AG04449 (cell line): Measurements from ENCODE around the gene VAV2.

ENCODE experiments used
- CTCF ChIA-PET: fragments of 350-600 bp; formaldehyde crosslinking; extraction: SDS; loops from one replicate; lab custom pipeline; 2021; ENCODE audit warnings: antibody characterized with exemption; lab: Yijun Ruan, JAX
- POLR2A ChIA-PET: fragments of 400-600, 350-600 bp; formaldehyde crosslinking; extraction: SDS; loops from one replicate; lab custom pipeline; 2020; ENCODE audit warnings: antibody characterized with exemption, inconsistent platforms; lab: Yijun Ruan, JAX
- DNase-seq: peaks from one replicate; pipeline ENCODE4 v3.0.0-alpha.2; 2010; ENCODE audit warnings: low read depth, low spot score
- H3K4me3 ChIP-seq: 2 replicates; pipeline ENCODE4 v1.5.1; 2011; ENCODE audit warnings: low read depth, mild to moderate bottlenecking, control low read depth, low read length
- TF ChIP-seq, protein P1 (sequence below): IDR thresholded peaks from one replicate; pipeline ENCODE4 v1.5.1; 2011; ENCODE audit warnings: mild to moderate bottlenecking, moderate library complexity, low read length, control low read depth, inconsistent platforms; ENCODE audit not compliant: insufficient read depth; ENCODE audit errors: missing control alignments

The VAV2 gene

GRCh38 chr9:133729617-133730281 lies 262.4 kb downstream of the VAV2 start:
- ChIA-PET POLR2A (no interaction called here), CTCF (interaction anchor here (0.7 to 0.8 kb wide), 3 partner anchors 10 to 13 kb away, joined by 3 to 4 read pairs (median 3); no protein-coding TSS in a partner anchor)
- TF ChIP-seq, protein P1, sequence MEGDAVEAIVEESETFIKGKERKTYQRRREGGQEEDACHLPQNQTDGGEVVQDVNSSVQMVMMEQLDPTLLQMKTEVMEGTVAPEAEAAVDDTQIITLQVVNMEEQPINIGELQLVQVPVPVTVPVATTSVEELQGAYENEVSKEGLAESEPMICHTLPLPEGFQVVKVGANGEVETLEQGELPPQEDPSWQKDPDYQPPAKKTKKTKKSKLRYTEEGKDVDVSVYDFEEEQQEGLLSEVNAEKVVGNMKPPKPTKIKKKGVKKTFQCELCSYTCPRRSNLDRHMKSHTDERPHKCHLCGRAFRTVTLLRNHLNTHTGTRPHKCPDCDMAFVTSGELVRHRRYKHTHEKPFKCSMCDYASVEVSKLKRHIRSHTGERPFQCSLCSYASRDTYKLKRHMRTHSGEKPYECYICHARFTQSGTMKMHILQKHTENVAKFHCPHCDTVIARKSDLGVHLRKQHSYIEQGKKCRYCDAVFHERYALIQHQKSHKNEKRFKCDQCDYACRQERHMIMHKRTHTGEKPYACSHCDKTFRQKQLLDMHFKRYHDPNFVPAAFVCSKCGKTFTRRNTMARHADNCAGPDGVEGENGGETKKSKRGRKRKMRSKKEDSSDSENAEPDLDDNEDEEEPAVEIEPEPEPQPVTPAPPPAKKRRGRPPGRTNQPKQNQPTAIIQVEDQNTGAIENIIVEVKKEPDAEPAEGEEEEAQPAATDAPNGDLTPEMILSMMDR = no peak
- DNase-seq = no peak
- H3K4me3 ChIP-seq = no peak overlapping the region

DNA sequence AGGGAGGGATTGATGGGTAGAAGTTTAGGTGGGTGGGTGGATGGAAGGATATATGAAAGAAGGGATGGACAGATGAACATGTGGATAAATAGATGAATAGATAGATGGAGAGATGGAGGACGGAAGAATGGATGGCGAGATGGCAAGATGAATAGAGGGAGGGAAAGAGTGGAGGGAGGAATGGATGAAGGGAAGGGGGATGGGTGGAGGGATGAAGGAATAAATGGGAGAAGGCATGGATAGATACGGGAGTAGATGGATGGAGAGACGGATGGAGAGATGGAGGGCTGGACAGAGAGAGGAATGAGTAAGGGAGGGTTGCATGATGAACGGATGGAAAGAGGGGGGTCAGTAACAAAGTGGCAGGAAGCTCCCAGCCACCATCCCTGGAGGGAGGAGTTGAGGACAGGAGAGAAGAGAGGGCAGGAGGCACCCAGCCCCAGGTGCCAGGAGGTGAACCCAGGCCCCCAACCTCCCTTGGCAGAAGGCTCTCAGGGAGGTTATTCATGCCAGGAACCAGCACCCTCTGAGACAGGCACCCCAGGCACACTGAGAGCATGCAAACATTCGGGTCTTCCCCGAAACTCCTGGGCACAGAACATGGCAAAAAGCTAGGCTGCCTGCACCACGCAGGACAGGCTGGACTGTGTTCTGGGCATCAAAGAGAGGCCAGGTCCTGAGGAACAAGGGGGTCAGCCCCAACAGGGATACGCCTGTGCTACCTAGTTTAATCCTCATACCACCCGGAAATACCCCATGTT lies 263.1 kb downstream of the VAV2 start:
- ChIA-PET POLR2A (no interaction called here), CTCF (interaction anchor here (0.8 to 2.1 kb wide), 2 partner anchors 8 to 13 kb away, joined by 3 to 8 read pairs; partner anchors contain the start of gene SARDH)
- no peak overlapping the region for H3K4me3 ChIP-seq
- DNase-seq = no peak
- TF ChIP-seq, protein P1 = no peak

GRCh38 chr9:133727876-133728441 lies 264.2 kb downstream of the VAV2 start:
- POLR2A ChIA-PET = interaction anchor here (0.5 kb wide), 1 partner anchor 44 kb away, joined by 3 read pairs; no protein-coding TSS in a partner anchor

DNA sequence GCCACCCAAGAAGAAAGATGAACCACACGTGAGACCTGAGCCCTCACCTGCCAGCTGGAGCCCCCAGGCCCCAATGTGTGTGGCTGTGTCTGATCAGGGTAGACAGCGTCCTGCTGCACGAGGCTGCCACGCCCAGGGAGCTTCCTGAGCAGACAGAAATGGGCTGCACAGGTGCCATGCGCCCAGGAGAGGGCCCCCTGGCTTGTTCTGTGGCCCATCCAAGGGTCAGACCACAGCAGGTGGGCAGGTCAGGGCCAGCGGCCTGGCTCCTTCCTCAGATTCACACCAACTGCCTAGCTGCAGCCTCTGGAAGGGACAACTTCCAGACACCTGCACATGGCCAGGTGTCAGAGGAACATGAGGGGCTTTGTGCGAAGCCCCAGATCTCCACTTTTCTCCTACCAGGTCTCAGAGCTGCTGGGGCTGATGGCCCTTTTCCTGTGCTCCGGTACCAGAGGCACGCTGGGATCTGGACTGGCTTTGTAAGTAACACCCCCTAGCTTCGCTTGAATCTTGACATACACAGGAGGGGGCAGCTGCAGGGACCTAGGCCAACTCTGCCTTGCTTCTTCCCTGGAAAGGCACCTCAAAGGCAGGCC lies 264.7 kb downstream of the VAV2 start:
- TF ChIP-seq, protein P1 = no peak
- POLR2A ChIA-PET = interaction anchor here (0.5 kb wide), 1 partner anchor 43 kb away, joined by 3 read pairs; no protein-coding TSS in a partner anchor
- no peak for DNase-seq
- CTCF ChIA-PET = interaction anchor here (0.7 to 2.6 kb wide), 10 partner anchors 10 to 703 kb away, joined by 3 to 15 read pairs (median 5); partner anchors contain the start of genes ADAMTSL2 and SARDH
- no peak overlapping the region for H3K4me3 ChIP-seq

More at GRCh38 chr9:133727876-133728441, 264.2 kb downstream of the VAV2 start:
- TF ChIP-seq, protein P1 = no peak
- DNase-seq = no peak
- CTCF ChIA-PET = interaction anchor here (1.1 to 2.6 kb wide), 8 partner anchors 9 to 241 kb away, joined by 3 to 15 read pairs (median 6); partner anchors contain the start of genes ADAMTSL2 and SARDH
- H3K4me3 ChIP-seq = no peak overlapping the region

DNA sequence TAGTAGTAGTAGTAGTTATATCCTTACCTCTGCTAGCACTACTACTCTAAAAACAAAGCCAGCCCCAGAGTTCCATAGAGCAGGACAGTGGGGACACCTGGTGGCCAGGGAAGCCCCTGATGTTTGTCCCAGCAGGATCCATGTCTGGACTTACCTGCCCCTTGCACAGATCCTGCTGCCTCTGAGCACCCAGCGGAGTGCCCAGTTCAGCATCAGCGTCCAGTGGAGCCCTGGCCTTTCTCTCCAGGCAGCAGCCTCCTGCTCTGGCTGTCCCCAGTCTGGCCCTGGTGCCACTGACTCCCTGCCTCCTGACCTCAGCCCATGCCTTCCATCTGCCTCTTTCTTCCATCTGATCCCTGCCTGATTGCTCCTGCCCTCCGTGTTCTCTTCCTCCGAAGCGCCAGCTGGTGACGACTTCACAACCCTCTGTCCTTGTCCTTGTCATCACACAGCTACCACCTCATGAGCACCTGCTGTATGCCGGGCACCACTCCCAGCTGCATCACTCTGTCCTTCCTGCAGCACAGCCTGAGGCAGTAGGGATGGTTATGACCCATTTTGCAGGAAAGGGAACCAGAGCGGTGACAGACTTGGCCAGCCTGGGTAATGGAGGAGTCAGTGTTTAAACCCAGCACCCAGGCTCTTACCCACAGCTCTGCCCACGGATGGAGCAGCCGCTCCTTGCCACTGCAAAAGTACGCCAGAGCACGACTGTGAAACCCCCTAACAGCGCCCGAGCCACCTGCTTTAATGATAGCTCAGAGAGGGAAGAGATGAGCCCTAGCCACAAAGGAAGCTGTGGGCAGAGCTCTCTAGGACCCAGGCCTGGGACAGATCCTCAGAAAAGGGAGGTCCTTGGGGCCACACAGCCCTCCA lies 265.5 kb downstream of the VAV2 start:
- ChIA-PET POLR2A (no interaction called here), CTCF (interaction anchor here (0.7 to 2.6 kb wide), 10 partner anchors 11 to 703 kb away, joined by 3 to 15 read pairs (median 5); partner anchors contain the start of genes ADAMTSL2 and SARDH)
- TF ChIP-seq, protein P1 = peak; percentile 51
- no peak for DNase-seq
- H3K4me3 ChIP-seq = no peak overlapping the region
